Duodenal mucosa (tissue), 2 donors: ENCODE results near the gene TBC1D9.

Experiments used
- H3K27ac ChIP-seq: one replicate; pipeline ENCODE4 v1.7.0; 2013; ENCODE audit warnings: low read depth, low read length
- H3K27me3 ChIP-seq, 2 donors: one replicate each; pipeline ENCODE4 v1.7.0; 2013; ENCODE audit warnings: low read length in 2 of 2, control low read depth in 1 of 2; ENCODE audit not compliant: insufficient read depth in 2 of 2, control insufficient read depth in 1 of 2
- H3K36me3 ChIP-seq, 2 donors: one replicate each; pipeline ENCODE4 v1.7.0; 2013; ENCODE audit warnings: low read length in 2 of 2, control low read depth in 1 of 2; ENCODE audit not compliant: insufficient read depth in 2 of 2, control insufficient read depth in 1 of 2
- H3K4me1 ChIP-seq, 2 donors: one replicate each; pipeline ENCODE4 v1.7.0; 2013; ENCODE audit warnings: low read length in 2 of 2, control low read depth in 1 of 2; ENCODE audit not compliant: insufficient read depth in 2 of 2, control insufficient read depth in 1 of 2
- H3K4me3 ChIP-seq, 2 donors: one replicate each; pipeline ENCODE4 v1.7.0; 2013; ENCODE audit warnings: low read length in 2 of 2, low read depth in 1 of 2
- H3K9ac ChIP-seq, 2 donors: one replicate each; pipeline ENCODE4 v1.7.0; 2013; ENCODE audit warnings: low read length in 2 of 2, low read depth in 1 of 2
- H3K9me3 ChIP-seq, 2 donors: one replicate each; pipeline ENCODE4 v1.7.0; 2013; ENCODE audit warnings: low read length in 2 of 2, control low read depth in 1 of 2; ENCODE audit not compliant: control insufficient read depth in 1 of 2

TBC1D9 gene

GRCh38 chr4:140607852-140608251, 148.3 kb downstream of the TBC1D9 start:
- Histone ChIP-seq H3K27me3 (peaks cover 0 to 3% of the 10 kb centered on the region in 2 donors), H3K9ac (no peak overlapping the region), H3K4me3 (no peak overlapping the region), H3K27ac (no peak overlapping the region), H3K4me1 (no peaks in the 10 kb centered on the region), H3K9me3 (no peaks in the 10 kb centered on the region), H3K36me3 (no peaks in the 10 kb centered on the region)

GRCh38 chr4:140604544-140604943, 151.6 kb downstream of the TBC1D9 start:
- no peaks in the 10 kb centered on the region for H3K4me1 ChIP-seq
- H3K9ac ChIP-seq: no peak overlapping the region
- peaks cover 0 to 3% of the 10 kb centered on the region in 2 donors for H3K27me3 ChIP-seq
- no peaks in the 10 kb centered on the region for H3K9me3 ChIP-seq
- H3K36me3 ChIP-seq: no peaks in the 10 kb centered on the region
- H3K4me3 ChIP-seq: no peak overlapping the region
- no peak overlapping the region for H3K27ac ChIP-seq

GRCh38 chr4:140603286-140603685, 152.9 kb downstream of the TBC1D9 start:
- Histone ChIP-seq H3K36me3 (no peaks in the 10 kb centered on the region), H3K4me3 (no peak overlapping the region), H3K27ac (no peak overlapping the region), H3K4me1 (no peaks in the 10 kb centered on the region), H3K27me3 (peaks cover 0 to 3% of the 10 kb centered on the region in 2 donors), H3K9ac (no peak overlapping the region), H3K9me3 (no peaks in the 10 kb centered on the region)

- Histone ChIP-seq H3K36me3 (no peaks in the 10 kb centered on the region), H3K27ac (no peak overlapping the region), H3K9ac (no peak overlapping the region), H3K27me3 (peaks cover 0 to 3% of the 10 kb centered on the region in 2 donors), H3K4me1 (no peaks in the 10 kb centered on the region), H3K4me3 (no peak overlapping the region), H3K9me3 (no peaks in the 10 kb centered on the region)
Observed at GRCh38 chr4:140602714-140603113, 153.5 kb downstream of the TBC1D9 start.

- H3K27ac ChIP-seq: no peak overlapping the region
- no peak overlapping the region for H3K9ac ChIP-seq
- no peaks in the 10 kb centered on the region for H3K27me3 ChIP-seq
- H3K4me1 ChIP-seq: no peaks in the 10 kb centered on the region
- H3K9me3 ChIP-seq: no peaks in the 10 kb centered on the region
- no peaks in the 10 kb centered on the region for H3K36me3 ChIP-seq
- H3K4me3 ChIP-seq: no peak overlapping the region
Observed at GRCh38 chr4:140600408-140600807, 155.8 kb downstream of the TBC1D9 start.

GRCh38 chr4:140595065-140595464, 161.1 kb downstream of the TBC1D9 start:
- H3K27me3 ChIP-seq: no peaks in the 10 kb centered on the region
- H3K9ac ChIP-seq: no peak overlapping the region
- H3K36me3 ChIP-seq: no peaks in the 10 kb centered on the region
- no peak overlapping the region for H3K27ac ChIP-seq
- H3K4me3 ChIP-seq: no peak overlapping the region
- H3K4me1 ChIP-seq: no peaks in the 10 kb centered on the region
- H3K9me3 ChIP-seq: no peaks in the 10 kb centered on the region

GRCh38 chr4:140584439-140584838, 171.7 kb downstream of the TBC1D9 start:
- Histone ChIP-seq H3K4me1 (no peaks in the 10 kb centered on the region), H3K27me3 (peaks cover 4 to 13% of the 10 kb centered on the region in 2 donors), H3K9me3 (no peaks in the 10 kb centered on the region), H3K36me3 (no peaks in the 10 kb centered on the region), H3K27ac (no peak overlapping the region), H3K9ac (no peak overlapping the region), H3K4me3 (no peak overlapping the region)

GRCh38 chr4:140581078-140581477, 175.1 kb downstream of the TBC1D9 start:
- H3K27me3 ChIP-seq: peaks cover 12 to 34% of the 10 kb centered on the region in 2 donors
- H3K9ac ChIP-seq: no peak overlapping the region
- H3K4me3 ChIP-seq: no peak overlapping the region
- H3K36me3 ChIP-seq: no peaks in the 10 kb centered on the region
- no peaks in the 10 kb centered on the region for H3K9me3 ChIP-seq
- H3K27ac ChIP-seq: no peak overlapping the region
- H3K4me1 ChIP-seq: no peaks in the 10 kb centered on the region

GRCh38 chr4:140579278-140579677, 176.9 kb downstream of the TBC1D9 start:
- Histone ChIP-seq H3K9me3 (no peaks in the 10 kb centered on the region), H3K27me3 (peaks cover 12 to 34% of the 10 kb centered on the region in 2 donors), H3K27ac (no peak overlapping the region), H3K4me1 (no peaks in the 10 kb centered on the region), H3K9ac (no peak overlapping the region), H3K36me3 (no peaks in the 10 kb centered on the region), H3K4me3 (no peak overlapping the region)

- Histone ChIP-seq H3K4me1 (no peaks in the 10 kb centered on the region), H3K27me3 (peaks cover 19 to 46% of the 10 kb centered on the region in 2 donors), H3K4me3 (no peak overlapping the region)
Observed at GRCh38 chr4:140575489-140575888, 180.7 kb downstream of the TBC1D9 start.

GRCh38 chr4:140571620-140572019, 184.6 kb downstream of the TBC1D9 start:
- peaks cover 2 to 3% of the 10 kb centered on the region in 2 donors for H3K9me3 ChIP-seq
- H3K27ac ChIP-seq: no peak overlapping the region
- no peak overlapping the region for H3K9ac ChIP-seq
- H3K4me3 ChIP-seq: no peak overlapping the region
- peaks cover 10% of the 10 kb centered on the region in 2 donors for H3K4me1 ChIP-seq
- no peaks in the 10 kb centered on the region for H3K36me3 ChIP-seq
- peaks cover 47 to 57% of the 10 kb centered on the region in 2 donors for H3K27me3 ChIP-seq

More at GRCh38 chr4:140575489-140575888, 180.7 kb downstream of the TBC1D9 start:
- H3K9me3 ChIP-seq: peaks cover 2 to 3% of the 10 kb centered on the region in 2 donors
- H3K36me3 ChIP-seq: no peaks in the 10 kb centered on the region
- H3K9ac ChIP-seq: no peak overlapping the region
- no peak overlapping the region for H3K27ac ChIP-seq
